Esophagus muscularis mucosa (tissue), 3 donors: Measurements from ENCODE around the gene UPK2.

ENCODE experiments used
- POLR2A ChIP-seq: fragments of 450-650 bp; IDR thresholded peaks from one replicate; pipeline ENCODE4 v1.6.1; 2017; ENCODE audit warnings: antibody characterized with exemption, moderate library complexity, mild to moderate bottlenecking, low read depth
- POLR2AphosphoS5 ChIP-seq, 2 donors: sonication (generic); formaldehyde crosslinking; IDR thresholded peaks; one replicate each; pipeline ENCODE4 v1.6.1; 2017; ENCODE audit warnings: antibody characterized with exemption in 2 of 2
- TF ChIP-seq, protein P1 (sequence below), 3 experiments: fragments of 200-600 bp in 2 of 3; fragments of 450-650 bp in 1 of 3; sonication (generic) in 2 of 3; IDR thresholded peaks; one replicate each; pipeline ENCODE4 v1.5.1; 2017 to 2019; ENCODE audit warnings: antibody characterized with exemption in 3 of 3, mild to moderate bottlenecking in 2 of 3, moderate library complexity in 1 of 3

DNA sequence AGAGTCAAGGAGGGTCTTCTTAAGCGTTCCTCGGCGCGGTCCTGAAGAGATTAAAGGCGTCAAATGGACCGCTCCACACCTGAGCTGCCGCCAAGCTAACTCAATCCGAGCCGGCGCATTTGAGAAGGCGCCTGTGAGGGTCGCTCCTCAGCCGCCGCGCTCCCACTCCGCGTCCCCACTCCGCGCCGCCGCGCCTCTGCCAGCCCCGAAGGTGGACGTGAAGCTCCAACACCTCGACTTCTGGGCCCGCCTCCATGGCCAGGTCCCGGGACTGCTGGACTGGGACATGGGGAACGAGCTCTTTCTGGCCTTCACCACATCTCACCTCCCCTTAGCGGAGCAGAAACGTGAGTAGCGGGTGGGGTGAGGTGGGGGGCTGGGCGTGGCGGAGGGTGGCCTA is 15.5 kb downstream of the UPK2 start, which contains the start of gene FOXR1:
- no peak for TF ChIP-seq POLR2A
- TF ChIP-seq, protein P1, sequence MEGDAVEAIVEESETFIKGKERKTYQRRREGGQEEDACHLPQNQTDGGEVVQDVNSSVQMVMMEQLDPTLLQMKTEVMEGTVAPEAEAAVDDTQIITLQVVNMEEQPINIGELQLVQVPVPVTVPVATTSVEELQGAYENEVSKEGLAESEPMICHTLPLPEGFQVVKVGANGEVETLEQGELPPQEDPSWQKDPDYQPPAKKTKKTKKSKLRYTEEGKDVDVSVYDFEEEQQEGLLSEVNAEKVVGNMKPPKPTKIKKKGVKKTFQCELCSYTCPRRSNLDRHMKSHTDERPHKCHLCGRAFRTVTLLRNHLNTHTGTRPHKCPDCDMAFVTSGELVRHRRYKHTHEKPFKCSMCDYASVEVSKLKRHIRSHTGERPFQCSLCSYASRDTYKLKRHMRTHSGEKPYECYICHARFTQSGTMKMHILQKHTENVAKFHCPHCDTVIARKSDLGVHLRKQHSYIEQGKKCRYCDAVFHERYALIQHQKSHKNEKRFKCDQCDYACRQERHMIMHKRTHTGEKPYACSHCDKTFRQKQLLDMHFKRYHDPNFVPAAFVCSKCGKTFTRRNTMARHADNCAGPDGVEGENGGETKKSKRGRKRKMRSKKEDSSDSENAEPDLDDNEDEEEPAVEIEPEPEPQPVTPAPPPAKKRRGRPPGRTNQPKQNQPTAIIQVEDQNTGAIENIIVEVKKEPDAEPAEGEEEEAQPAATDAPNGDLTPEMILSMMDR (IDR thresholded peaks at IDR 0.05) = no peak
- no peak for TF ChIP-seq POLR2AphosphoS5 (IDR thresholded peaks at IDR 0.05)
